Osteocyte (in vitro differentiated cells): Measurements from ENCODE around the gene TAMM41. TPM values are rescaled to one million over a fixed set of nuclear protein-coding genes. Genes with fewer than 3 reads are reported as not detected.

ENCODE experiments used
- total RNA-seq: library from RNA; stranded (reverse); gene quantifications from 2 replicates; pipeline ENCODE4 v1.2.1, GENCODE V29; 2021

The TAMM41 gene
- total RNA-seq, 1 donor from 2014 or later: 14.5 TPM

Other genes starting within 250 kb of the TAMM41 start
- gene VGLL4, start 203.0 kb downstream of the TAMM41 start, total RNA-seq: 130 and 139 TPM in 2 replicates
- 0.46 TPM in 1 of 2 replicates, not detected in the other for gene SYN2, start 157.5 kb upstream of the TAMM41 start, total RNA-seq